Liver (tissue), 9 donors: ENCODE data around the gene STUM. TPM values are rescaled to one million over a fixed set of nuclear protein-coding genes. Genes with fewer than 3 reads are reported as not detected.

Experiments
- DNase-seq: peaks from one replicate; pipeline ENCODE4 v3.0.0-alpha.2; 2017; ENCODE audit warnings: low spot score
- H3K27ac ChIP-seq, 2 donors: one replicate each; pipeline ENCODE4 v1.7.0; 2013; ENCODE audit warnings: inconsistent platforms in 2 of 2, low read length in 2 of 2, control low read depth in 1 of 2, low read depth in 1 of 2, mild to moderate bottlenecking in 1 of 2
- H3K27me3 ChIP-seq, 4 donors: one replicate each; pipeline versions ENCODE4 v1.6.1 to v1.7.0; 2013; ENCODE audit warnings: low read length in 3 of 4, inconsistent platforms in 1 of 4, mild to moderate bottlenecking in 1 of 4, moderate library complexity in 1 of 4; ENCODE audit not compliant: control insufficient read depth in 4 of 4, insufficient read depth in 4 of 4
- H3K36me3 ChIP-seq, 4 donors: one replicate each; pipeline versions ENCODE4 v1.6.1 to v1.7.0; 2013; ENCODE audit warnings: low read length in 3 of 4, mild to moderate bottlenecking in 3 of 4, low read depth in 1 of 4, moderate library complexity in 1 of 4; ENCODE audit not compliant: control insufficient read depth in 4 of 4, insufficient read depth in 3 of 4
- H3K4me1 ChIP-seq, 4 donors: one replicate each; pipeline versions ENCODE4 v1.6.1 to v1.7.0; 2013; ENCODE audit warnings: low read length in 3 of 4, mild to moderate bottlenecking in 3 of 4, moderate library complexity in 1 of 4; ENCODE audit not compliant: control insufficient read depth in 4 of 4, insufficient read depth in 4 of 4
- H3K4me3 ChIP-seq, 3 donors: one replicate each; pipeline versions ENCODE4 v1.6.1 to v1.7.0; 2013; ENCODE audit warnings: low read length in 3 of 3, control low read depth in 1 of 3, low read depth in 1 of 3, mild to moderate bottlenecking in 1 of 3
- H3K9ac ChIP-seq, 2 donors: one replicate each; pipeline ENCODE4 v1.7.0; 2013; ENCODE audit warnings: low read length in 2 of 2, mild to moderate bottlenecking in 2 of 2, moderate library complexity in 2 of 2, control low read depth in 1 of 2, low read depth in 1 of 2
- H3K9me3 ChIP-seq, 4 donors: one replicate each; pipeline versions ENCODE4 v1.6.1 to v1.7.0; 2013; ENCODE audit warnings: low read length in 3 of 4; ENCODE audit not compliant: control insufficient read depth in 4 of 4
- ATF3 ChIP-seq: IDR thresholded peaks from 2 replicates; pipeline ENCODE4 v1.6.1; 2016; ENCODE audit warnings: antibody characterized with exemption
- CTCF ChIP-seq: fragments of 150-350 bp; IDR thresholded peaks from 2 replicates; pipeline ENCODE4 v1.5.1; 2017; ENCODE audit warnings: improper control_type of control experiment, low read depth, low read length; ENCODE audit not compliant: missing input control
- EGR1 ChIP-seq, 2 donors: IDR thresholded peaks; 2 replicates each; pipeline ENCODE4 v1.6.1; 2016 to 2018; ENCODE audit warnings: antibody characterized with exemption in 2 of 2, low read depth in 2 of 2
- FOXA1 ChIP-seq: IDR thresholded peaks from 2 replicates; pipeline ENCODE4 v1.6.1; 2016; ENCODE audit warnings: antibody characterized with exemption
- FOXA2 ChIP-seq: IDR thresholded peaks from 2 replicates; pipeline ENCODE4 v1.6.1; 2016; ENCODE audit warnings: antibody characterized with exemption
- GABPA ChIP-seq, 2 donors: IDR thresholded peaks in 1 of 2; conservative IDR thresholded peaks in 1 of 2; 2 replicates each; pipeline ENCODE4 v1.6.1; 2016; ENCODE audit warnings: antibody characterized with exemption in 2 of 2, mild to moderate bottlenecking in 1 of 2, moderate library complexity in 1 of 2
- HNF4A ChIP-seq, 2 donors: conservative IDR thresholded peaks; 2 replicates each; pipeline ENCODE4 v1.6.1; 2016; ENCODE audit warnings: antibody characterized with exemption in 2 of 2, mild to moderate bottlenecking in 2 of 2
- HNF4G ChIP-seq: IDR thresholded peaks from 2 replicates; pipeline ENCODE4 v1.6.1; 2016; ENCODE audit warnings: antibody characterized with exemption
- MAX ChIP-seq: IDR thresholded peaks from 2 replicates; pipeline ENCODE4 v1.6.1; 2016; ENCODE audit warnings: antibody characterized with exemption
- NR2F2 ChIP-seq: IDR thresholded peaks from 2 replicates; pipeline ENCODE4 v1.6.1; 2016; ENCODE audit warnings: antibody characterized with exemption
- RAD21 ChIP-seq, 2 donors: IDR thresholded peaks; 2 replicates each; pipeline ENCODE4 v1.6.1; 2016; ENCODE audit warnings: antibody characterized with exemption in 2 of 2, mild to moderate bottlenecking in 2 of 2
- REST ChIP-seq: IDR thresholded peaks from 2 replicates; pipeline ENCODE4 v1.6.1; 2016; ENCODE audit warnings: antibody characterized with exemption, mild to moderate bottlenecking
- RXRA ChIP-seq, 2 donors: IDR thresholded peaks; 2 replicates each; pipeline ENCODE4 v1.6.1; 2017 to 2018; ENCODE audit warnings: antibody characterized with exemption in 2 of 2, mild to moderate bottlenecking in 1 of 2
- SP1 ChIP-seq: IDR thresholded peaks from 2 replicates; pipeline ENCODE4 v1.6.1; 2018; ENCODE audit warnings: antibody characterized with exemption, mild to moderate bottlenecking
- TAF1 ChIP-seq: conservative IDR thresholded peaks from 2 replicates; pipeline ENCODE4 v1.6.1; 2016; ENCODE audit warnings: antibody characterized with exemption, mild to moderate bottlenecking
- YY1 ChIP-seq: IDR thresholded peaks from 2 replicates; pipeline ENCODE4 v1.6.1; 2016; ENCODE audit warnings: antibody characterized with exemption, mild to moderate bottlenecking
- ZBTB33 ChIP-seq: IDR thresholded peaks from 2 replicates; pipeline ENCODE4 v1.6.1; 2016; ENCODE audit warnings: antibody characterized with exemption
- WGBS: extraction: QIAGEN DNeasy Blood & Tissue Kit; methylation state at CpG from one replicate; pipeline ENCODE4 v1.1.7; 2013; 5-methylcytosine and 5-hydroxymethylcytosine counted together
- polyA plus RNA-seq, 2 donors: library from polyadenylated mRNA; stranded (reverse) in 1 of 2; unstranded in 1 of 2; fragments of 200-250 nt in 1 of 2; fragments of >200 nt in 1 of 2; fragmentation: Nextera tagmentation in 1 of 2; extraction: Ambion mirVana in 1 of 2; gene quantifications; one replicate each; pipeline versions ENCODE4 v1.2.1 to v1.2.3, GENCODE V29; 2013 to 2015
- total RNA-seq, 2 donors: library from RNA; depleted of rRNA; stranded (reverse); fragments of >200 nt; gene quantifications; one replicate each; pipeline ENCODE4 v1.2.3, GENCODE V29; 2014
- donor health status: healthy.
- donor health status: healthy.
- donor health status: healthy.
- donor health status: healthy.
- donor health status: healthy.

Gene STUM
- total and polyA plus RNA-seq, 4 donors: 0.03 to 0.14 (median 0.07) TPM

- TF ChIP-seq ATF3 (no peak), SP1 (no peak), HNF4G (no peak), CTCF (no peak), ZBTB33 (no peak), YY1 (no peak), MAX (no peak), TAF1 (no peak), HNF4A (conservative IDR thresholded peaks at IDR 0.05) (no peak), REST (no peak), GABPA (IDR thresholded peaks at IDR 0.05 in 1 of 2, conservative IDR thresholded peaks at IDR 0.05 in 1 of 2) (no peak), RXRA (IDR thresholded peaks at IDR 0.05) (no peak), FOXA2 (no peak)
- H3K9me3 ChIP-seq: no peaks in the 10 kb centered on the region
- H3K27me3 ChIP-seq: no peaks in the 10 kb centered on the region
- H3K27ac ChIP-seq: no peak overlapping the region
- no peak overlapping the region for H3K9ac ChIP-seq
- no peak for DNase-seq
- H3K4me3 ChIP-seq: no peak overlapping the region
- no peaks in the 10 kb centered on the region for H3K4me1 ChIP-seq
- H3K36me3 ChIP-seq: no peaks in the 10 kb centered on the region
- 64% methylated on average over 2 of the region's 2 CpGs for WGBS
Measured at GRCh38 chr1:226562989-226563388, 14.4 kb downstream of the STUM start.

- Histone ChIP-seq H3K9ac (no peak overlapping the region), H3K4me3 (no peak overlapping the region), H3K9me3 (no peaks in the 10 kb centered on the region), H3K27ac (no peak overlapping the region), H3K27me3 (no peaks in the 10 kb centered on the region), H3K36me3 (no peaks in the 10 kb centered on the region), H3K4me1 (no peaks in the 10 kb centered on the region)
- DNase-seq: no peak
- WGBS: 75% methylated on average over 6 of the region's 6 CpGs
- TF ChIP-seq NR2F2 (no peak), YY1 (no peak), RAD21 (IDR thresholded peaks at IDR 0.05) (no peak), HNF4A (conservative IDR thresholded peaks at IDR 0.05) (no peak), ZBTB33 (no peak), CTCF (no peak), FOXA1 (no peak), ATF3 (no peak), EGR1 (IDR thresholded peaks at IDR 0.05; ENCODE audit: low read depth in 2 of 2) (no peak), RXRA (IDR thresholded peaks at IDR 0.05) (no peak), MAX (no peak), GABPA (IDR thresholded peaks at IDR 0.05 in 1 of 2, conservative IDR thresholded peaks at IDR 0.05 in 1 of 2) (no peak), FOXA2 (no peak), SP1 (no peak)
Measured at GRCh38 chr1:226563666-226564065, 15.1 kb downstream of the STUM start.
